GM12801 (cell line): ENCODE measurements around the gene FOXO4.

Experiments
- CTCF ChIP-seq: IDR thresholded peaks from one replicate; pipeline ENCODE4 v1.5.1; 2011; ENCODE audit warnings: control low read depth; ENCODE audit not compliant: insufficient read length; ENCODE audit errors: extremely low read depth

Gene FOXO4

GRCh38 chrX:71151366-71151765, 55.7 kb downstream of the FOXO4 start:
- TF ChIP-seq CTCF: no peak
